Measurements from ENCODE around the gene UBL3.
A peak's percentile ranks its signal among the peaks of the same experiment; 100 is the strongest.

Gene UBL3

GRCh38 chr13:29849071-29849631 is 1.3 kb downstream of the UBL3 start:
- peak overlapping the region; percentile 91 for H3K27ac ChIP-seq (ENCODE audit: low read depth, low read length)
- H3K79me2 ChIP-seq (ENCODE audit: control insufficient read depth, insufficient read depth, low read length): peaks cover 36% of the 10 kb centered on the region
- DNase-seq: peak; percentile 46

DNA sequence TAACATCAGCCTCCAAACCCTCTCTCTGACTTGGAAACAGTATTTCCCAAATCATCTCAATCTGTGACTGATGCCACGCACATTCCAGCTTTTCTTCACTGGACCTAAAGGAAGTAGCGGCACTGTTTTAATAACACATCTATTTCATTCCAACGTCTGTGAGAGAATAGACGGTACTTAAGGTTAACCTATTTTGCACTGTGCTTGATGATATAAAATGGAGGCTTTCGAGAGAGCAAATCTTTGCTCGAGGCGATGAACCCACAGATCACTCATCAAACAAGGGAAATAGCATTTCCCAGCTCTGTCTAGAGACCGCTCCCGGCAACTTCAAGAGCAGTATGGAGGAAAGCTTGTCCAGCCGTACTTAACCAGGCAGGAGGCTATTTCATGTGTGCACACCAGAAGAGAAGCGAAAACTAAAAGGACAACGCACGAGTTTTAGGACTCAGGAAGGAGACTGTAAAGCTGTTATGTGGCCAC is 2.9 kb downstream of the UBL3 start:
- peak overlapping the region; percentile 80 for H3K9ac ChIP-seq (ENCODE audit: low read length)
- H3K4me2 ChIP-seq (ENCODE audit: low read length): peak overlapping the region; percentile 78
- no peak overlapping the region for H3K27ac ChIP-seq (ENCODE audit: low read depth, low read length)
- no peak overlapping the region for H4K8ac ChIP-seq (ENCODE audit: low read depth, low read length)
- H3K79me1 ChIP-seq (ENCODE audit: low read length): no peaks in the 10 kb centered on the region
- no peak overlapping the region for H3K4ac ChIP-seq (ENCODE audit: low read depth, low read length)
- no peak overlapping the region for H2BK15ac ChIP-seq (replicated peaks; ENCODE audit: low read depth)
- no peaks in the 10 kb centered on the region for H3K36me3 ChIP-seq (ENCODE audit: control insufficient read depth, insufficient read depth, low read length)
- H4K5ac ChIP-seq (ENCODE audit: low read length): no peak overlapping the region
- H3K79me2 ChIP-seq (ENCODE audit: control insufficient read depth, insufficient read depth, low read length): peaks cover 44% of the 10 kb centered on the region
- no peak overlapping the region for H3K23ac ChIP-seq (ENCODE audit: low read length)
- H3K27me3 ChIP-seq (ENCODE audit: insufficient read depth, low read length, poor library complexity): no peaks in the 10 kb centered on the region
- H3K4me3 ChIP-seq (ENCODE audit: low read length): peak overlapping the region; percentile 70
- H3K4me1 ChIP-seq (ENCODE audit: control insufficient read depth, low read depth, low read length): no peaks in the 10 kb centered on the region
- peak overlapping the region; percentile 71 for H2BK5ac ChIP-seq (ENCODE audit: low read length)
- no peak overlapping the region for H2AK5ac ChIP-seq (ENCODE audit: low read length)
- no CpG with 5 or more reads among the region's 13 CpGs for WGBS (ENCODE audit: extremely low coverage, insufficient coverage, low lambda C conversion rate)
- no peak overlapping the region for H2BK120ac ChIP-seq (ENCODE audit: low read depth, low read length)
- H3K56ac ChIP-seq (ENCODE audit: low read length): peak overlapping the region; percentile 40
- no peak overlapping the region for H3K18ac ChIP-seq (ENCODE audit: low read length)
- DNase-seq: peak; percentile 32

More at GRCh38 chr13:29849071-29849631, 1.3 kb downstream of the UBL3 start:
- Histone ChIP-seq H4K8ac (ENCODE audit: low read depth, low read length) (no peak overlapping the region), H3K4me3 (ENCODE audit: low read length) (peak overlapping the region; percentile 89), H2AK5ac (ENCODE audit: low read length) (no peak overlapping the region), H2BK5ac (ENCODE audit: low read length) (no peak overlapping the region), H3K4me1 (ENCODE audit: control insufficient read depth, low read depth, low read length) (no peaks in the 10 kb centered on the region), H2BK15ac (replicated peaks; ENCODE audit: low read depth) (no peak overlapping the region), H3K9ac (ENCODE audit: low read length) (peak overlapping the region; percentile 91), H3K18ac (ENCODE audit: low read length) (no peak overlapping the region), H3K27me3 (ENCODE audit: insufficient read depth, low read length, poor library complexity) (no peaks in the 10 kb centered on the region), H3K23ac (ENCODE audit: low read length) (peak overlapping the region; percentile 48), H3K4me2 (ENCODE audit: low read length) (peak overlapping the region; percentile 63), H3K36me3 (ENCODE audit: control insufficient read depth, insufficient read depth, low read length) (no peaks in the 10 kb centered on the region), H3K79me1 (ENCODE audit: low read length) (no peaks in the 10 kb centered on the region), H3K4ac (ENCODE audit: low read depth, low read length) (no peak overlapping the region), H2BK120ac (ENCODE audit: low read depth, low read length) (no peak overlapping the region), H3K56ac (ENCODE audit: low read length) (peak overlapping the region; percentile 90), H4K5ac (ENCODE audit: low read length) (no peak overlapping the region)
- no CpG with 5 or more reads among the region's 24 CpGs for WGBS (ENCODE audit: extremely low coverage, insufficient coverage, low lambda C conversion rate)

DNA sequence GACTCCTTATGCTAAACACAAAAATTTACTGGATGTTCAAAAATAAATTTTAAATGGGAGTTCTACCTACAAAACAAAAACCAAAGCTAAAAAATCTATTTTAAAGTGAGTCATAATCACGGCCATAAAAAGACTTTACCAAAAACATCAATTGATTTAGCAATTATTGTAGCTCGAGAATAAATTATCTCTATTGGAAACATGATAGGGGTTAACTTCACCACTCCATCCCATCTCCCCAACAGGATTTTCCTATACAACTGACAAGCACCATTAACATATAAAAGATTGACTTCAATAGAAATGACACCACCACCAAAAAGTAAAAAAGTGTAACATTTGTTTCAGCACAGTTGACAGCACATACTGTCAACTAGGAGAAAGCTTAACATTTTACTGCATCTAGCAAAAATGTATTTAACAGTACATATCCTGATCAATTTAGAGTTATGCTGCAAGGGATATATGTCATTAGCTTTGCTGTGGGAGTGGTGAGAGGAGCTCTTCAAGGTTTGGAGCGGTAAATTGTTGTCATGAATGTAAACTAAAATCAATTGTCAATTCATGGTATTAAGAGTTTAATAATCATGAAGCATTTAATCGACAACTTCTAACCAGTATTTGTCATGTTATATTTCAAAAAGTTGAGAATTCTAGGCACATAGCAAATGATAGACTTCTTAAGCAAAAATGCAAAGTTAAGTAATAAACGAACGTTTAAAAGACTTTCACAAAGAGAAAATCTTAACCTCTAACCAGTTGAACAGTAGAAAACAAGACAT is 3.8 kb downstream of the UBL3 start:
- Histone ChIP-seq H3K23ac (ENCODE audit: low read length) (no peak overlapping the region), H3K4me2 (ENCODE audit: low read length) (peak overlapping the region; percentile 78), H3K4me3 (ENCODE audit: low read length) (peak overlapping the region; percentile 15), H3K56ac (ENCODE audit: low read length) (no peak overlapping the region), H2BK15ac (replicated peaks; ENCODE audit: low read depth) (no peak overlapping the region), H4K8ac (ENCODE audit: low read depth, low read length) (no peak overlapping the region), H3K18ac (ENCODE audit: low read length) (no peak overlapping the region), H3K36me3 (ENCODE audit: control insufficient read depth, insufficient read depth, low read length) (no peaks in the 10 kb centered on the region), H3K9ac (ENCODE audit: low read length) (peak overlapping the region; percentile 80), H3K27me3 (ENCODE audit: insufficient read depth, low read length, poor library complexity) (no peaks in the 10 kb centered on the region), H3K4ac (ENCODE audit: low read depth, low read length) (no peak overlapping the region), H2BK5ac (ENCODE audit: low read length) (no peak overlapping the region), H2BK120ac (ENCODE audit: low read depth, low read length) (no peak overlapping the region), H2AK5ac (ENCODE audit: low read length) (no peak overlapping the region), H3K4me1 (ENCODE audit: control insufficient read depth, low read depth, low read length) (no peaks in the 10 kb centered on the region), H4K5ac (ENCODE audit: low read length) (no peak overlapping the region), H3K27ac (ENCODE audit: low read depth, low read length) (no peak overlapping the region), H3K79me2 (ENCODE audit: control insufficient read depth, insufficient read depth, low read length) (peaks cover 48% of the 10 kb centered on the region), H3K79me1 (ENCODE audit: low read length) (no peaks in the 10 kb centered on the region)
- no CpG with 5 or more reads among the region's 6 CpGs for WGBS (ENCODE audit: extremely low coverage, insufficient coverage, low lambda C conversion rate)
- DNase-seq: no peak

DNA sequence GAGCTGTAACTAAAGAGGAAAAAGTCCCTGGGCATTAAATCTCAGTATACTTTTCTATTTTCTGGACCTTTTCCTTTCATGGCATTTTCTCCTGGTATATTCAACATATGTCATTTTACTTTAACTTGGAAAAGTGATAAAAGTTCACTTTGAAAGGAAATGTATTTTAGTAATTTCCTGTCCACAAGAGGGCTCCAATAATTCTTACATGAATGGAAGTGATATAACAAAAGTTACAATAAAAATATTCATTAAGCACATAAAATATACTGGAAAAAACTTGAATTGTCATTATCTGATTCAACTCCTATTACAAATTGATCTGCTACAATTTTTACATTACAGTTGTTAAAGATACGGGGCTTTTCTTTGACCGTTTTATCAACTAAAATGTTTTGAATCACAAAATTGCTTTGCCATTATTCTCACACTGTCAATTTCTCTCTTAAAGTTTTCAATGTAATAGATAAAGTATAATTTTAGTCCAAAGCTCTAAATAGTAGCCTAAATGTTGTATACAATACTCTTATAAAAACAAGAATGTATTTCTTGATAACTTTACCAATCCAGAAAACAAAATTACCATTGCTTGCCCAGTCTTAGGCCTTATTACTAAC is 4.9 kb downstream of the UBL3 start:
- Histone ChIP-seq H3K56ac (ENCODE audit: low read length) (no peak overlapping the region), H3K36me3 (ENCODE audit: control insufficient read depth, insufficient read depth, low read length) (no peaks in the 10 kb centered on the region), H2BK120ac (ENCODE audit: low read depth, low read length) (no peak overlapping the region), H4K8ac (ENCODE audit: low read depth, low read length) (no peak overlapping the region), H3K4me3 (ENCODE audit: low read length) (no peak overlapping the region), H3K4me1 (ENCODE audit: control insufficient read depth, low read depth, low read length) (no peaks in the 10 kb centered on the region), H3K4me2 (ENCODE audit: low read length) (no peak overlapping the region), H3K23ac (ENCODE audit: low read length) (no peak overlapping the region), H3K18ac (ENCODE audit: low read length) (no peak overlapping the region), H2BK5ac (ENCODE audit: low read length) (no peak overlapping the region), H3K9ac (ENCODE audit: low read length) (no peak overlapping the region), H4K5ac (ENCODE audit: low read length) (no peak overlapping the region), H3K79me1 (ENCODE audit: low read length) (no peaks in the 10 kb centered on the region), H3K79me2 (ENCODE audit: control insufficient read depth, insufficient read depth, low read length) (peaks cover 48% of the 10 kb centered on the region), H2AK5ac (ENCODE audit: low read length) (no peak overlapping the region), H2BK15ac (replicated peaks; ENCODE audit: low read depth) (no peak overlapping the region), H3K27me3 (ENCODE audit: insufficient read depth, low read length, poor library complexity) (no peaks in the 10 kb centered on the region), H3K27ac (ENCODE audit: low read depth, low read length) (no peak overlapping the region), H3K4ac (ENCODE audit: low read depth, low read length) (no peak overlapping the region)
- no CpG with 5 or more reads among the region's 2 CpGs for WGBS (ENCODE audit: extremely low coverage, insufficient coverage, low lambda C conversion rate)
- DNase-seq: no peak

GRCh38 chr13:29844441-29844840 is 6.0 kb downstream of the UBL3 start:
- H3K27me3 ChIP-seq (ENCODE audit: insufficient read depth, low read length, poor library complexity): no peaks in the 10 kb centered on the region
- H3K56ac ChIP-seq (ENCODE audit: low read length): no peak overlapping the region
- H2AK5ac ChIP-seq (ENCODE audit: low read length): no peak overlapping the region
- H4K8ac ChIP-seq (ENCODE audit: low read depth, low read length): no peak overlapping the region
- peaks cover 43% of the 10 kb centered on the region for H3K79me2 ChIP-seq (ENCODE audit: control insufficient read depth, insufficient read depth, low read length)
- H3K9ac ChIP-seq (ENCODE audit: low read length): no peak overlapping the region
- no peak for DNase-seq
- H4K5ac ChIP-seq (ENCODE audit: low read length): no peak overlapping the region
- no peak overlapping the region for H2BK5ac ChIP-seq (ENCODE audit: low read length)
- no CpG with 5 or more reads among the region's 1 CpG for WGBS (ENCODE audit: extremely low coverage, insufficient coverage, low lambda C conversion rate)
- H3K23ac ChIP-seq (ENCODE audit: low read length): no peak overlapping the region
- H3K27ac ChIP-seq (ENCODE audit: low read depth, low read length): no peak overlapping the region
- H3K18ac ChIP-seq (ENCODE audit: low read length): no peak overlapping the region
- no peaks in the 10 kb centered on the region for H3K36me3 ChIP-seq (ENCODE audit: control insufficient read depth, insufficient read depth, low read length)
- no peak overlapping the region for H2BK120ac ChIP-seq (ENCODE audit: low read depth, low read length)
- H3K79me1 ChIP-seq (ENCODE audit: low read length): no peaks in the 10 kb centered on the region
- no peak overlapping the region for H3K4me3 ChIP-seq (ENCODE audit: low read length)
- H3K4me2 ChIP-seq (ENCODE audit: low read length): no peak overlapping the region
- no peak overlapping the region for H2BK15ac ChIP-seq (replicated peaks; ENCODE audit: low read depth)
- H3K4me1 ChIP-seq (ENCODE audit: control insufficient read depth, low read depth, low read length): no peaks in the 10 kb centered on the region
- H3K4ac ChIP-seq (ENCODE audit: low read depth, low read length): no peak overlapping the region

Data from mesendoderm (in vitro differentiated cells).